Activated T-cell treated with anti-CD3 and anti-CD28 coated beads, Interleukin-2, amount 50 U/mL, for 4 hours (primary cell): ENCODE measurements around the gene SFI1. TPM values are rescaled to one million over a fixed set of nuclear protein-coding genes. Genes with fewer than 3 reads are reported as not detected.

ENCODE experiments used
- ATAC-seq, 2 donors: fragments of 200-7000 bp; cut with Tn5 transposase; one replicate each; pipeline ENCODE4 v1.10.0; 2021
- DNase-seq: peaks from one replicate; pipeline ENCODE4 v3.0.0-alpha.2; 2020
- H3K27me3 Mint-ChIP-seq: one replicate; pipeline ENCODE4 v1.8.0; 2021; ENCODE audit warnings: low read depth, mixed read lengths
- H3K36me3 Mint-ChIP-seq: one replicate; pipeline ENCODE4 v1.8.0; 2022; ENCODE audit warnings: mixed read lengths; ENCODE audit not compliant: insufficient read depth
- H3K4me1 Mint-ChIP-seq: one replicate; pipeline ENCODE4 v1.8.0; 2021; ENCODE audit warnings: low read depth, mixed read lengths
- H3K4me3 Mint-ChIP-seq: one replicate; pipeline ENCODE4 v1.8.0; 2021; ENCODE audit warnings: mild to moderate bottlenecking, moderate library complexity, mixed read lengths
- H3K9me3 Mint-ChIP-seq: one replicate; pipeline ENCODE4 v1.8.0; 2021; ENCODE audit warnings: mixed read lengths
- total RNA-seq, 3 donors: library from RNA; stranded (reverse); gene quantifications; one replicate each; pipeline ENCODE4 v1.2.1, GENCODE V29; 2021

The SFI1 gene
- total RNA-seq, 3 donors from 2014 or later: 74.0 to 87.5 (median 77.6) TPM

- ATAC-seq: peak; percentile 84 to 85
- Mint-ChIP-seq H3K27me3 (no peaks in the 10 kb centered on the region), H3K4me1 (peaks cover 62% of the 10 kb centered on the region), H3K36me3 (no peaks in the 10 kb centered on the region), H3K4me3 (peak overlapping the region; percentile 87), H3K9me3 (no peaks in the 10 kb centered on the region)
- DNase-seq: peak; percentile 87
These were observed 134.3 kb downstream of the SFI1 start for GRCh38 chr22:31630331-31631329.

GRCh38 chr22:31631436-31631835, 135.1 kb downstream of the SFI1 start:
- peaks cover 57% of the 10 kb centered on the region for H3K4me1 Mint-ChIP-seq
- no peaks in the 10 kb centered on the region for H3K36me3 Mint-ChIP-seq
- no peak for ATAC-seq
- no peaks in the 10 kb centered on the region for H3K27me3 Mint-ChIP-seq
- H3K9me3 Mint-ChIP-seq: no peaks in the 10 kb centered on the region
- H3K4me3 Mint-ChIP-seq: peak overlapping the region; percentile 87
- no peak for DNase-seq

- Mint-ChIP-seq H3K4me3 (no peak overlapping the region), H3K9me3 (no peaks in the 10 kb centered on the region), H3K27me3 (no peaks in the 10 kb centered on the region), H3K4me1 (peaks cover 54% of the 10 kb centered on the region), H3K36me3 (no peaks in the 10 kb centered on the region)
- ATAC-seq: no peak
- DNase-seq: no peak
These were observed 139.4 kb downstream of the SFI1 start for GRCh38 chr22:31635638-31636306.

- peaks cover 51% of the 10 kb centered on the region for H3K4me1 Mint-ChIP-seq
- no peak overlapping the region for H3K4me3 Mint-ChIP-seq
- no peaks in the 10 kb centered on the region for H3K27me3 Mint-ChIP-seq
- no peak for DNase-seq
- no peak for ATAC-seq
- no peaks in the 10 kb centered on the region for H3K9me3 Mint-ChIP-seq
- H3K36me3 Mint-ChIP-seq: peaks cover 2% of the 10 kb centered on the region
These were observed 141.1 kb downstream of the SFI1 start for GRCh38 chr22:31637447-31637890.

GRCh38 chr22:31637891-31638618, 141.7 kb downstream of the SFI1 start:
- Mint-ChIP-seq H3K36me3 (peaks cover 2% of the 10 kb centered on the region), H3K4me1 (peaks cover 49% of the 10 kb centered on the region), H3K4me3 (peak overlapping the region; percentile 38), H3K9me3 (no peaks in the 10 kb centered on the region), H3K27me3 (no peaks in the 10 kb centered on the region)
- ATAC-seq (no peak), DNase-seq (no peak)

GRCh38 chr22:31639436-31640039, 143.2 kb downstream of the SFI1 start:
- ATAC-seq (peak; percentile 24 to 45), DNase-seq (no peak)
- peaks cover 49% of the 10 kb centered on the region for H3K4me1 Mint-ChIP-seq
- H3K36me3 Mint-ChIP-seq: peaks cover 8% of the 10 kb centered on the region
- H3K27me3 Mint-ChIP-seq: no peaks in the 10 kb centered on the region
- H3K9me3 Mint-ChIP-seq: no peaks in the 10 kb centered on the region
- H3K4me3 Mint-ChIP-seq: no peak overlapping the region

GRCh38 chr22:31646186-31647019, 150.1 kb downstream of the SFI1 start:
- Mint-ChIP-seq H3K9me3 (no peaks in the 10 kb centered on the region), H3K4me3 (no peak overlapping the region), H3K36me3 (peaks cover 33% of the 10 kb centered on the region), H3K27me3 (no peaks in the 10 kb centered on the region), H3K4me1 (peaks cover 41% of the 10 kb centered on the region)
- ATAC-seq (peak; percentile 87 to 88), DNase-seq (peak; percentile 39)

- Mint-ChIP-seq H3K27me3 (no peaks in the 10 kb centered on the region), H3K36me3 (peaks cover 33% of the 10 kb centered on the region), H3K9me3 (no peaks in the 10 kb centered on the region), H3K4me3 (no peak overlapping the region), H3K4me1 (peaks cover 46% of the 10 kb centered on the region)
- ATAC-seq (no peak), DNase-seq (no peak)
These were observed 150.7 kb downstream of the SFI1 start for GRCh38 chr22:31647066-31647465.

- peaks cover 47% of the 10 kb centered on the region for H3K4me1 Mint-ChIP-seq
- DNase-seq (no peak), ATAC-seq (no peak)
- H3K4me3 Mint-ChIP-seq: no peak overlapping the region
- peaks cover 33% of the 10 kb centered on the region for H3K36me3 Mint-ChIP-seq
- no peaks in the 10 kb centered on the region for H3K9me3 Mint-ChIP-seq
- no peaks in the 10 kb centered on the region for H3K27me3 Mint-ChIP-seq
These were observed 151.4 kb downstream of the SFI1 start for GRCh38 chr22:31647523-31648320.

GRCh38 chr22:31650391-31650790, 154.1 kb downstream of the SFI1 start:
- peaks cover 32% of the 10 kb centered on the region for H3K36me3 Mint-ChIP-seq
- no peaks in the 10 kb centered on the region for H3K9me3 Mint-ChIP-seq
- no peak overlapping the region for H3K4me3 Mint-ChIP-seq
- ATAC-seq (no peak), DNase-seq (no peak)
- H3K4me1 Mint-ChIP-seq: peaks cover 50% of the 10 kb centered on the region
- no peaks in the 10 kb centered on the region for H3K27me3 Mint-ChIP-seq

GRCh38 chr22:31651664-31652063, 155.3 kb downstream of the SFI1 start:
- peaks cover 43% of the 10 kb centered on the region for H3K4me1 Mint-ChIP-seq
- DNase-seq (no peak), ATAC-seq (peak in 1 of 2 donors; percentile 17)
- peak overlapping the region; percentile 21 for H3K4me3 Mint-ChIP-seq
- H3K27me3 Mint-ChIP-seq: no peaks in the 10 kb centered on the region
- no peaks in the 10 kb centered on the region for H3K9me3 Mint-ChIP-seq
- peaks cover 28% of the 10 kb centered on the region for H3K36me3 Mint-ChIP-seq

GRCh38 chr22:31652088-31652487, 155.8 kb downstream of the SFI1 start:
- DNase-seq: no peak
- Mint-ChIP-seq H3K4me1 (peaks cover 40% of the 10 kb centered on the region), H3K9me3 (no peaks in the 10 kb centered on the region), H3K27me3 (no peaks in the 10 kb centered on the region), H3K36me3 (peaks cover 25% of the 10 kb centered on the region), H3K4me3 (no peak overlapping the region)
- ATAC-seq: no peak
